ENCODE results near the gene FNIP1.
"Not testable (repeated sequence)": the region's sequence is repeated elsewhere in the genome, so short reads cannot be mapped to it uniquely, and the experiment has no call there.

Gene FNIP1

DNA sequence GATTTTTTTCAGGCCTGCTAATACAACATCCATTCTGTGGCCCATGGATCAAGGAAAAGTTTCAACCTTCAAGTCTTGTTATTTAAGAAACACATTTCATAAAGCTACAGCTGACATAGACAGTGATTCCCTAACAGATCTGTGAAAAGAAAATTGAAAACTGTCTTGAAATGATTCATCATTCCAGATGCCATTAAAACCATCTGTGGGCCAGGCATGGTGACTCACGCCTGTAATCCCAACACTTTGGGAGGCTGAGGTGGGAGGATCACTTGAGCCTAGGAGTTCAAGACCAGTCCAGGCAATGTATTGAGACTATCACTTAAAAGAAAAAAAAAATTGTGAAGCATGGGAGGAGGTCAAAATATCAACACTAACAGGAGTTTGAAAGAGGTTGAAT is 167.8 kb downstream of the FNIP1 start:
- no peak overlapping the region for H3K4me3 ChIP-seq (ENCODE audit: low read depth, low read length)
- TF ChIP-seq, protein P1, sequence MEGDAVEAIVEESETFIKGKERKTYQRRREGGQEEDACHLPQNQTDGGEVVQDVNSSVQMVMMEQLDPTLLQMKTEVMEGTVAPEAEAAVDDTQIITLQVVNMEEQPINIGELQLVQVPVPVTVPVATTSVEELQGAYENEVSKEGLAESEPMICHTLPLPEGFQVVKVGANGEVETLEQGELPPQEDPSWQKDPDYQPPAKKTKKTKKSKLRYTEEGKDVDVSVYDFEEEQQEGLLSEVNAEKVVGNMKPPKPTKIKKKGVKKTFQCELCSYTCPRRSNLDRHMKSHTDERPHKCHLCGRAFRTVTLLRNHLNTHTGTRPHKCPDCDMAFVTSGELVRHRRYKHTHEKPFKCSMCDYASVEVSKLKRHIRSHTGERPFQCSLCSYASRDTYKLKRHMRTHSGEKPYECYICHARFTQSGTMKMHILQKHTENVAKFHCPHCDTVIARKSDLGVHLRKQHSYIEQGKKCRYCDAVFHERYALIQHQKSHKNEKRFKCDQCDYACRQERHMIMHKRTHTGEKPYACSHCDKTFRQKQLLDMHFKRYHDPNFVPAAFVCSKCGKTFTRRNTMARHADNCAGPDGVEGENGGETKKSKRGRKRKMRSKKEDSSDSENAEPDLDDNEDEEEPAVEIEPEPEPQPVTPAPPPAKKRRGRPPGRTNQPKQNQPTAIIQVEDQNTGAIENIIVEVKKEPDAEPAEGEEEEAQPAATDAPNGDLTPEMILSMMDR (IDR thresholded peaks at IDR 0.05; ENCODE audit: low read depth, low read length): no peak
- peak; percentile 37 for DNase-seq (ENCODE audit: low read depth, low spot score)
- in situ Hi-C loops (cut with HindIII; ENCODE audit: low sequenced_read_pairs): no loop called here

DNA sequence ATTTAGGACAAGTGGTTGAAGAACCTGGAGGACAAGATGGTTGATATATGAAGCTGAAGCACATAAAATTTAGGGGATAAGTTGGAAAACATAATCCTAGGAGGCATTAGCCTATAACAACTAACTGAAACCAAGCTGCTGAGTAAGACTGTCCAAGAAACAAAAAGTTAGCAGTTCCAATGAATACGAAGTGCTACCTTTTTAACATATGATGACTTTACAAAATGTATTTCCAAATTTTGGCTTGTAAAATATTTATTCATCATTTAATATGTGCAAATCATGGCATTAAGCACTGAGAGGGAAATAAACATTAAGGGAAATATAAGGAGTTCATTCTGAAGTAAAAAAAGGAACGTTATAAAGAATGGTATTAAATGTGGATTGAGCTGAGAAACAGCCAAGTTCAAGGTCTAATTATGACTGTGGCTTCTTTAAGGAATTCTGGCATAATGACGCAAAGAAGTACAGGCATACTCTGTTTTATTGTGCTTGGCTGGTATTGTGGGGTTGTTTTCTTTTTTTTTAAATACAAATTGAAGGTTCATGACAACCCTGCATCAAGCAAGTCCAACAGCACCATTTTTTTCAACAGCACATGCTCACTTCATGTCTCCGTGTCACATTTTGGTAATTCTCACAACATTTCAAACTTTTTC is 169.5 kb downstream of the FNIP1 start:
- no peak overlapping the region for H3K4me3 ChIP-seq (ENCODE audit: low read depth, low read length)
- in situ Hi-C loops (cut with HindIII; ENCODE audit: low sequenced_read_pairs): no loop called here
- TF ChIP-seq, protein P1 (IDR thresholded peaks at IDR 0.05; ENCODE audit: low read depth, low read length): no peak
- no peak for DNase-seq (ENCODE audit: low read depth, low spot score)

DNA sequence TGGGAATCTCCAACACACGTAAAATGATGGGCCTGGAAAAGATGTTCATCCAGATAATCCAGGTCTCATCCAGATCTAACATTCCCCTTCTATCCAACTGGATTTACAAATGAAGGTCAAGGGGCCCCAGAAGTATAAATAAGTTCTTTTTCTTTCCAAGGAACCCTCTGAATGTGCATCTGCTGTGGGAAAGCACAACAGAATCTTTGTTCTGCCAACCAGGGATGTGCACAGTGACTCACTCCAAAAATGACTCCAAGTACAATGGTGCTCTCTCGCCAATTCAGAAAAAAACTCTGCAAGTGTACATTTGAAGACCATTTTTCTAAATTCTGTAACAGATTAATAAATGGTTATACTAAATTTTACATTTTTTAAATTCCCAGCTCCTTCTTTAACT is 174.2 kb downstream of the FNIP1 start:
- in situ Hi-C loops (cut with HindIII; ENCODE audit: low sequenced_read_pairs): no loop called here
- DNase-seq (ENCODE audit: low read depth, low spot score): peak; percentile 73
- TF ChIP-seq, protein P1 (IDR thresholded peaks at IDR 0.05; ENCODE audit: low read depth, low read length): no peak

DNA sequence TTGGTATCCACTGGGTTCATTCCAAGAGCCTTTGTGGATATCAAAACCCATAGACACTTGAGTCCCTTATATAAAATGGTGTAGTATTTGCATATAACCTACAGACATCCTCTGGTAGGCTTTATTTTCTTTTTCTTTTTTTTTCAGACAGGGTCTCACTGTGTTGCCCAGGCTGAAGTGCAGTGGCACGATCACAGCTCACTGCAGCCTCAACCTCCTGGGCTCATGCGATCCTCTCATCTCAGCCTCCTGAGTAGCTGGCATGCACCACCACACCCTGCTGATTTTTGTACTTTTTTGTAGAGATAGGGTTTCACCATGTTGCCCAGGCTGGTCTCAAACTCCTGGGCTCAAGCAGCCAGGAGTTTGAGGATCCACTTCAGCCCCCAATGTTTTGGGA is 175.7 kb downstream of the FNIP1 start:
- in situ Hi-C loops (cut with HindIII; ENCODE audit: low sequenced_read_pairs); H3K4me3 ChIP-seq (ENCODE audit: low read depth, low read length); DNase-seq (ENCODE audit: low read depth, low spot score): not testable (repeated sequence)

More for the DNA sequence above, 174.2 kb downstream of the FNIP1 start:
- no peak overlapping the region for H3K4me3 ChIP-seq (ENCODE audit: low read depth, low read length)

DNA sequence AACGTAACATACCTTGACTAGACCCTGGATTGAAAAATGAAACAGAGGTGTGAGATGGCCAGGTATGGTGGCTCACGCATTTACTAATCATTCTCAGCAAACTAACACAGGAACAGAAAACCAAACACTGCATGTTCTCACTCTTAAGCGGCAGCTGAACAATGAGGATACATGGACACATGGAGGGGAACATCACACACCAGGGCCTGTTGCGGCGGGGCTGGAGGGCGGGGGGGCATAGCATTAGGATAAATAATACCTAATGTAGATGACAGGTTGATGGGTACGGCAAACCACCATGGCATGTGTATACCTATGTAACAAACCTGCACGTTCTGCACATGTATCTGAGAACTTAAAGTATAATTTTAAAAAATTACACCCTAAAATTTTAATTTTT is 177.7 kb downstream of the FNIP1 start:
- TF ChIP-seq, protein P1 (IDR thresholded peaks at IDR 0.05; ENCODE audit: low read depth, low read length): no peak
- in situ Hi-C loops (cut with HindIII; ENCODE audit: low sequenced_read_pairs): no loop called here
- no peak for DNase-seq (ENCODE audit: low read depth, low spot score)
- H3K4me3 ChIP-seq (ENCODE audit: low read depth, low read length): no peak overlapping the region

DNA sequence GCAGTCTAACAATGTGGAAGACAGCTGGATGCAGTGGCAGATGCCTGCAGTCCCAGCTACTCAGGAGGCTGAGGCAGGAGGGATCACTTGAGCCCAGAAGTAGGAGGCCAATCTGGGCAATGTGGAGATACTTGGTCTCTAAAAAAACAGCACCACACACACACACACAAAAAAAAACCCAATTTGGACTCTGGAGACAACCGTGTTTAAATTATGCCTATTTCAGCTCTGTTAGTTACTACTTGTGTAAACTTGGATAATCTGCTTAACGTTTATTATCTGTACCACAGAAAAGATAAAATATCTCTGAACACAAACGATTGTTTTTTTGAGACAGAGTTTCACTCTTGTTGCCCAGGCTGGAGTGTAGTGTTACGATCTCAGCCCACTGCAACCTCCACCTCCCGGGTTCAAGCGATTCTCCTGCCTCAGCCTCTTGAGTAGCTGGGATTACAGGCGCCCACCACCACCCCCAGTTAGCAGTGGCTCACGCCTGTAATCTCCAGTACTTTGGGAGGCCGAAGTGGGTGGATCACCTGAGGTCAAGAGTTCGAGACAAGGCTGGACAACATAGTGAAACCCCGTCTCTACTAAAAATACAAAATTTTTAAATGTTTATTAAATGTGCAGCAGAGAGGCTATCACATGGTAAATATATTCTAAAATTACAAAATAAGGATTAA is 179.5 kb downstream of the FNIP1 start:
- H3K4me3 ChIP-seq (ENCODE audit: low read depth, low read length): no peak overlapping the region
- TF ChIP-seq, protein P1 (IDR thresholded peaks at IDR 0.05; ENCODE audit: low read depth, low read length): no peak
- no peak for DNase-seq (ENCODE audit: low read depth, low spot score)
- in situ Hi-C loops (cut with HindIII; ENCODE audit: low sequenced_read_pairs): no loop called here

DNA sequence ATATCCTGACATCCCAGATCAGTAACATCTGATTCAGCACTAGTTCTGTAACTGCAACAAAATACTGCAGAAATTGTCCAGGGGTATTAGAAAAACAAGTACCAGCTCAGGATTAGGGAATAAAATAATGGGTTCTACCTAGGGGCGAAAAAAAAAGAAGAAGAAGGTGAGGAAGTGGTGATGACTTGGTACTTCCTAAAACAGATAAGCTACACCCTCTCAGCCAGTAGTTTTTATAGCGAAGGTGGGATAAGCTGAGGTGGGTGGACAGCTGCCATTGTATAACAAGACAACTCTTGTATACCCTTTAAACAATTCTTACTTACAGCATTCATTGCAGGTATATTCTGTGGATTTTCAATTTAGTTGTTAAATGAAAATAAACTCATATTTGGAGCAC is 180.9 kb downstream of the FNIP1 start:
- no peak overlapping the region for H3K4me3 ChIP-seq (ENCODE audit: low read depth, low read length)
- DNase-seq (ENCODE audit: low read depth, low spot score): no peak
- in situ Hi-C loops (cut with HindIII; ENCODE audit: low sequenced_read_pairs): no loop called here
- TF ChIP-seq, protein P1 (IDR thresholded peaks at IDR 0.05; ENCODE audit: low read depth, low read length): no peak

All from astrocyte of the spinal cord (primary cell).